Endothelial cell of umbilical vein (primary cell): ENCODE data around the gene FCER2. TPM values are rescaled to one million over a fixed set of nuclear protein-coding genes. Genes with fewer than 3 reads are reported as not detected.

Experiments
- BruUV-seq: library from RNA; stranded (reverse); fragments of 400-500 nt; replicated peaks from 2 replicates; lab custom pipeline; 2021; lab: Mats Ljungman, UMichigan
- CTCF ChIA-PET: fragments of 300-600, 350-600 bp; sonication (Branson Sonifier 250); formaldehyde crosslinking; loops from one replicate; lab custom pipeline; 2021; ENCODE audit warnings: antibody characterized with exemption, inconsistent platforms; lab: Charles Lee
- POLR2A ChIA-PET: fragments of 300-600, 350-600 bp; sonication (Branson Sonifier 250); formaldehyde crosslinking; loops from one replicate; lab custom pipeline; 2021; ENCODE audit warnings: antibody characterized with exemption, inconsistent platforms; lab: Charles Lee
- DNase-seq: peaks from one replicate; pipeline ENCODE4 v3.0.0-alpha.2; 2011; ENCODE audit warnings: low read depth, low spot score
- FAIRE-seq: peaks from 2 replicates; lab custom pipeline; 2011; peaks lifted over from hg19 to GRCh38; lab: Jason Lieb, UNC
- H2AFZ ChIP-seq: 2 replicates; pipeline ENCODE4 v1.6.0; 2012; ENCODE audit warnings: low read depth, low read length, control low read depth, inconsistent platforms
- H3K27ac ChIP-seq: 2 replicates; pipeline ENCODE4 v1.5.1; 2011; ENCODE audit warnings: low read depth, mild to moderate bottlenecking, control low read depth, low read length, moderate library complexity; ENCODE audit not compliant: insufficient read depth
- H3K27me3 ChIP-seq, 2 experiments: 2 replicates each; pipeline versions ENCODE4 v1.6.0 to v1.6.1; 2011; ENCODE audit warnings: low read length in 2 of 2, mixed read lengths in 1 of 2; ENCODE audit not compliant: control insufficient read depth in 2 of 2, insufficient read depth in 2 of 2
- H3K36me3 ChIP-seq, 2 experiments: 2 replicates in 1 of 2; 3 replicates in 1 of 2; pipeline ENCODE4 v1.5.1; 2011; ENCODE audit warnings: low read length in 2 of 2, mild to moderate bottlenecking in 1 of 2, moderate library complexity in 1 of 2; ENCODE audit not compliant: control insufficient read depth in 2 of 2, insufficient read depth in 2 of 2; ENCODE audit errors: extremely low read depth in 1 of 2
- H3K4me1 ChIP-seq: 3 replicates; pipeline ENCODE4 v1.5.1; 2011; ENCODE audit warnings: mild to moderate bottlenecking, low read length; ENCODE audit not compliant: control insufficient read depth, insufficient read depth; ENCODE audit errors: extremely low read depth
- H3K4me2 ChIP-seq: 2 replicates; pipeline ENCODE4 v1.6.1; 2011; ENCODE audit warnings: low read length, control low read depth, mixed read lengths; ENCODE audit not compliant: insufficient read depth
- H3K4me3 ChIP-seq, 3 experiments: fragments of 200-600 bp in 1 of 3; sonication (generic), shearing (Covaris generic) in 1 of 3; replicated peaks in 1 of 3; 2 replicates each; pipeline ENCODE4 v1.5.1; 2011 to 2016; ENCODE audit warnings: control low read depth in 3 of 3, low read length in 3 of 3, mild to moderate bottlenecking in 2 of 3, inconsistent platforms in 1 of 3, low read depth in 1 of 3, moderate library complexity in 1 of 3; ENCODE audit not compliant: insufficient read depth in 1 of 3
- H3K79me2 ChIP-seq: 2 replicates; pipeline ENCODE4 v1.6.0; 2012; ENCODE audit warnings: low read length, inconsistent platforms; ENCODE audit not compliant: control insufficient read depth, insufficient read depth
- H3K9ac ChIP-seq: replicated peaks from 2 replicates; pipeline ENCODE3; 2011; ENCODE audit warnings: low read length, control low read depth; ENCODE audit not compliant: insufficient read depth; ENCODE audit errors: extremely low read depth
- H3K9me1 ChIP-seq: replicated peaks from 3 replicates; pipeline ENCODE4 v1.6.0; 2011; ENCODE audit warnings: mild to moderate bottlenecking, low read length; ENCODE audit not compliant: control insufficient read depth, insufficient read depth; ENCODE audit errors: extremely low read depth
- H3K9me3 ChIP-seq: replicated peaks from 2 replicates; pipeline ENCODE4 v1.5.1; 2012; ENCODE audit warnings: low read length, inconsistent platforms; ENCODE audit not compliant: control insufficient read depth, insufficient read depth
- H4K20me1 ChIP-seq: replicated peaks from 2 replicates; pipeline ENCODE3; 2011; ENCODE audit warnings: mild to moderate bottlenecking, low read length; ENCODE audit not compliant: control insufficient read depth, insufficient read depth; ENCODE audit errors: extremely low read depth
- EZH2 ChIP-seq: IDR thresholded peaks from 2 replicates; pipeline ENCODE4 v1.6.1; 2012; ENCODE audit warnings: borderline replicate concordance, low read depth, mild to moderate bottlenecking, moderate library complexity, low read length, inconsistent platforms; ENCODE audit not compliant: severe bottlenecking
- FOS ChIP-seq: IDR thresholded peaks from 2 replicates; pipeline ENCODE4 v1.6.1; 2011; ENCODE audit warnings: mild to moderate bottlenecking, low read length, moderate library complexity, borderline replicate concordance; ENCODE audit not compliant: insufficient read depth
- GATA2 ChIP-seq: IDR thresholded peaks from 2 replicates; pipeline ENCODE4 v1.7.0; 2011; ENCODE audit warnings: low read depth, mild to moderate bottlenecking, moderate library complexity, mixed read lengths, low read length; ENCODE audit not compliant: insufficient read length, insufficient read depth
- JUN ChIP-seq: IDR thresholded peaks from 2 replicates; pipeline ENCODE4 v1.6.1; 2011; ENCODE audit warnings: borderline replicate concordance, low read depth; ENCODE audit not compliant: insufficient read length, insufficient read depth
- MYC ChIP-seq: IDR thresholded peaks from one replicate; pipeline ENCODE4 v1.6.1; 2011; ENCODE audit warnings: mild to moderate bottlenecking, low read depth, low read length
- POLR2A ChIP-seq: IDR thresholded peaks from 2 replicates; pipeline ENCODE4 v1.6.1; 2012; ENCODE audit warnings: low read depth, mild to moderate bottlenecking, control low read depth, low read length
- POLR2AphosphoS5 ChIP-seq: IDR thresholded peaks from 2 replicates; pipeline ENCODE4 v1.6.1; 2012; ENCODE audit warnings: low read depth, mild to moderate bottlenecking, control low read depth, low read length, moderate library complexity; ENCODE audit not compliant: insufficient read depth
- dilution Hi-C: fragments of 300-500 bp; cut with MboI; formaldehyde crosslinking; loops from one replicate; pipeline ENCODE4 v1.15.0; 2019; ENCODE audit warnings: low sequenced_read_pairs; ENCODE audit not compliant: extremely low pct_ligation_motif_present
- intact Hi-C: fragments of 100-400 bp; cut with micrococcal nuclease; formaldehyde crosslinking; loops from one replicate; pipeline ENCODE4 v1.10.0; 2022
- polyA plus RNA-seq, 4 experiments: library from polyadenylated mRNA; depleted of rRNA in 3 of 4; stranded (reverse) in 3 of 4; unstranded in 1 of 4; fragments of >200 nt; gene quantifications; 2 replicates each; pipeline versions ENCODE4 v1.2.1 to v1.2.3, GENCODE V29; 2011 to 2012; ENCODE audit warnings: missing spikeins in 1 of 4
- total RNA-seq: library from RNA; stranded (reverse); gene quantifications from 2 replicates; pipeline ENCODE4 v1.2.3, GENCODE V29; 2021
- TF ChIP-seq, protein P1 (sequence below): IDR thresholded peaks from 2 replicates; pipeline ENCODE4 v1.6.1; 2011; ENCODE audit not compliant: insufficient read depth, insufficient read length
- TF ChIP-seq, protein P2 (sequence below), 2 donors: IDR thresholded peaks; 1 replicate in 1 of 2; 2 replicates in 1 of 2; pipeline ENCODE4 v1.5.1; 2011; ENCODE audit warnings: low read length in 2 of 2, mild to moderate bottlenecking in 2 of 2, moderate library complexity in 2 of 2, control low read depth in 1 of 2, inconsistent platforms in 1 of 2, low read depth in 1 of 2; ENCODE audit not compliant: insufficient read depth in 1 of 2; ENCODE audit errors: extremely low read depth in 1 of 2

FCER2 gene
- total and polyA plus RNA-seq, 2 donors (not counting 3 experiments of a cell fraction or from before 2014, with no cell fraction given): not detected

DNA sequence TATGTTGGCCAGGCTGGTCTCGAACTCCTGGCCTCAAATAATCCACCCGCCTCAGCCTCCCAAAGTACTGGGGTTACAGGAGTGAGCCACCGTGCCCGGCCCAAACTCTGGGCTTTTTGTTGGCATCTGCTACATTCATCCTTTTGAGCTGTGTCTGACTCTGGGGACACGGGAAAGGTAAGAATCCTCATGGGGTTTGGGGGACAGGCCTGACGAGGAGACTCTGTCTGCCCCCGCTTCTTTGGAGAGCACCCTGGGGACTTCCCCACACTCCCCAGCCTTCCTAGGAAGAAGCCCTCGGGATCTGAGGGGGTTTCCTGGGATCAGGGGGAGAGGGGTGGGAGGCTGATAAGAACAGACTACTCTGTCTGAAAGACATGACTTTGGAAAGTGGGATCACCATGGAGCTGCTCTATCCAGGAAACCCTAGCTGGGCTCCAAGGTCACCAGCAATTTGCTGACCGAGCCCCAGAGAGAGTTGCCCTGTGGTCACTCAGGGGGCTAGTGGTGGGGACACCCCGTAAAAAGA lies 8.1 kb upstream of the FCER2 start:
- H3K9ac ChIP-seq: no peak overlapping the region
- H3K79me2 ChIP-seq: no peaks in the 10 kb centered on the region
- H4K20me1 ChIP-seq: no peaks in the 10 kb centered on the region
- BruUV-seq: no TSS peak
- H3K4me1 ChIP-seq: no peaks in the 10 kb centered on the region
- ChIA-PET CTCF (interaction anchor here (1.5 kb wide), 1 partner anchor 9 kb away, joined by 5 read pairs; no protein-coding TSS in a partner anchor), POLR2A (no interaction called here)
- TF ChIP-seq JUN (no peak), EZH2 (no peak), FOS (no peak), GATA2 (no peak), POLR2A (no peak), POLR2AphosphoS5 (no peak), MYC (no peak)
- TF ChIP-seq, protein P1, sequence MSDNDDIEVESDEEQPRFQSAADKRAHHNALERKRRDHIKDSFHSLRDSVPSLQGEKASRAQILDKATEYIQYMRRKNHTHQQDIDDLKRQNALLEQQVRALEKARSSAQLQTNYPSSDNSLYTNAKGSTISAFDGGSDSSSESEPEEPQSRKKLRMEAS: no peak
- TF ChIP-seq, protein P2, sequence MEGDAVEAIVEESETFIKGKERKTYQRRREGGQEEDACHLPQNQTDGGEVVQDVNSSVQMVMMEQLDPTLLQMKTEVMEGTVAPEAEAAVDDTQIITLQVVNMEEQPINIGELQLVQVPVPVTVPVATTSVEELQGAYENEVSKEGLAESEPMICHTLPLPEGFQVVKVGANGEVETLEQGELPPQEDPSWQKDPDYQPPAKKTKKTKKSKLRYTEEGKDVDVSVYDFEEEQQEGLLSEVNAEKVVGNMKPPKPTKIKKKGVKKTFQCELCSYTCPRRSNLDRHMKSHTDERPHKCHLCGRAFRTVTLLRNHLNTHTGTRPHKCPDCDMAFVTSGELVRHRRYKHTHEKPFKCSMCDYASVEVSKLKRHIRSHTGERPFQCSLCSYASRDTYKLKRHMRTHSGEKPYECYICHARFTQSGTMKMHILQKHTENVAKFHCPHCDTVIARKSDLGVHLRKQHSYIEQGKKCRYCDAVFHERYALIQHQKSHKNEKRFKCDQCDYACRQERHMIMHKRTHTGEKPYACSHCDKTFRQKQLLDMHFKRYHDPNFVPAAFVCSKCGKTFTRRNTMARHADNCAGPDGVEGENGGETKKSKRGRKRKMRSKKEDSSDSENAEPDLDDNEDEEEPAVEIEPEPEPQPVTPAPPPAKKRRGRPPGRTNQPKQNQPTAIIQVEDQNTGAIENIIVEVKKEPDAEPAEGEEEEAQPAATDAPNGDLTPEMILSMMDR (IDR thresholded peaks at IDR 0.05; ENCODE audit: extremely low read depth in 1 of 2, insufficient read depth in 1 of 2, low read depth in 1 of 2, low read length in 2 of 2): no peak
- no peak overlapping the region for H3K27ac ChIP-seq
- no peak overlapping the region for H2AFZ ChIP-seq
- H3K9me1 ChIP-seq: no peaks in the 10 kb centered on the region
- dilution Hi-C loops: no loop called here
- H3K4me3 ChIP-seq: no peak overlapping the region
- H3K9me3 ChIP-seq: no peaks in the 10 kb centered on the region
- no peaks in the 10 kb centered on the region for H3K27me3 ChIP-seq
- no peak for FAIRE-seq
- DNase-seq: no peak
- intact Hi-C loops: no loop called here
- no peaks in the 10 kb centered on the region for H3K36me3 ChIP-seq
- no peak overlapping the region for H3K4me2 ChIP-seq
